GM12878 (cell line): ENCODE results near the gene PPM1G. TPM values are rescaled to one million over a fixed set of nuclear protein-coding genes. Genes with fewer than 3 reads are reported as not detected.
A peak's percentile ranks its signal among the peaks of the same experiment; 100 is the strongest.

Experiments used
- BACH1 ChIP-seq: fragments of 450-650 bp; IDR thresholded peaks from 2 replicates; pipeline ENCODE4 v1.6.1; 2017; ENCODE audit warnings: mild to moderate bottlenecking, borderline replicate concordance
- CHD2 ChIP-seq: IDR thresholded peaks from 2 replicates; pipeline ENCODE4 v1.6.1; 2011; ENCODE audit warnings: low read depth, low read length, improper control_type of control experiment, borderline replicate concordance
- EGR1 ChIP-seq, 2 experiments: IDR thresholded peaks; 1 replicate in 1 of 2; 2 replicates in 1 of 2; pipeline ENCODE4 v1.6.1; 2011 to 2012; ENCODE audit warnings: low read depth in 2 of 2, low read length in 2 of 2, borderline replicate concordance in 1 of 2, mild to moderate bottlenecking in 1 of 2, moderate library complexity in 1 of 2
- HDGF ChIP-seq: fragments of 450-650 bp; IDR thresholded peaks from 2 replicates; pipeline ENCODE4 v1.6.1; 2016; ENCODE audit warnings: antibody characterized with exemption
- MYC ChIP-seq: IDR thresholded peaks from 2 replicates; pipeline ENCODE4 v1.6.1; 2011; ENCODE audit warnings: mild to moderate bottlenecking, low read length, moderate library complexity, inconsistent platforms; ENCODE audit not compliant: insufficient read depth, insufficient replicate concordance, insufficient read length, severe bottlenecking
- POU2F2 ChIP-seq: IDR thresholded peaks from 3 replicates; pipeline ENCODE4 v1.6.1; 2011; ENCODE audit warnings: low read depth, mild to moderate bottlenecking, low read length, borderline replicate concordance
- SRF ChIP-seq, 2 experiments: IDR thresholded peaks; 2 replicates each; pipeline ENCODE4 v1.6.1; 2011; ENCODE audit warnings: low read depth in 2 of 2, low read length in 2 of 2, mild to moderate bottlenecking in 1 of 2, moderate library complexity in 1 of 2
- SUZ12 ChIP-seq: fragments of 200-600 bp; sonication (generic); IDR thresholded peaks from one replicate; pipeline ENCODE4 v1.6.1; 2018; ENCODE audit warnings: antibody characterized with exemption, mild to moderate bottlenecking; ENCODE audit not compliant: unreplicated experiment
- TARDBP ChIP-seq: IDR thresholded peaks from 2 replicates; pipeline ENCODE4 v1.6.1; 2016; ENCODE audit warnings: borderline replicate concordance
- TCF12 ChIP-seq: IDR thresholded peaks from 2 replicates; pipeline ENCODE4 v1.6.1; 2011; ENCODE audit warnings: low read depth, mild to moderate bottlenecking, low read length
- ZBTB11 ChIP-seq: fragments of 450-650 bp; formaldehyde crosslinking; IDR thresholded peaks from 2 replicates; pipeline ENCODE4 v1.5.0; 2022; ENCODE audit warnings: mild to moderate bottlenecking, missing genetic modification characterization
- ZBTB4 ChIP-seq: fragments of 450-650 bp; formaldehyde crosslinking; IDR thresholded peaks from 2 replicates; pipeline ENCODE4 v1.4.0; 2022; ENCODE audit warnings: mild to moderate bottlenecking, moderate library complexity
- ZSCAN29 ChIP-seq: fragments of 450-650 bp; IDR thresholded peaks from 2 replicates; pipeline ENCODE4 v1.6.1; 2017; ENCODE audit warnings: mild to moderate bottlenecking, moderate library complexity
- polyA plus RNA-seq, 11 experiments: library from polyadenylated mRNA; depleted of rRNA in 4 of 11; unstranded in 6 of 11; stranded (reverse) in 5 of 11; fragments of >200 nt; fragmentation: Nextera tagmentation in 4 of 11; fragmentation: Illumina TruSeq in 1 of 11; extraction: Ambion mirVana in 4 of 11; extraction: Trizol in 1 of 11; gene quantifications; 1 replicate in 1 of 11; 2 replicates in 10 of 11; pipeline versions ENCODE4 v1.2.1 to v1.2.3, GENCODE V29; 2011 to 2016; ENCODE audit warnings: inconsistent platforms in 2 of 11, missing spikeins in 2 of 11, low read depth in 1 of 11
- total RNA-seq, 4 experiments: library from RNA; depleted of rRNA in 3 of 4; stranded (reverse); fragments of >200 nt in 3 of 4; fragmentation: Illumina TruSeq in 1 of 4; extraction: Trizol in 1 of 4; gene quantifications; 2 replicates each; pipeline versions ENCODE4 v1.2.1 to v1.2.3, GENCODE V29; 2013 to 2021
- TF ChIP-seq, protein P1 (sequence below): IDR thresholded peaks from 2 replicates; pipeline ENCODE4 v1.6.1; 2012; ENCODE audit warnings: improper control_type of control experiment, low read depth, low read length; ENCODE audit not compliant: insufficient replicate concordance

PPM1G gene
- total and polyA plus RNA-seq, 10 of the 15 experiments (the other 5 are each of a cell fraction or from before 2014, with no cell fraction given): 68.8 to 171 (median 121) TPM

GRCh38 chr2:27370026-27370815 is 39.2 kb downstream of the PPM1G start, which contains the start of the genes EIF2B4 and SNX17 (continued):
- peak; percentile 62; the same call in 1 of the 3 replicates for TF ChIP-seq POU2F2
- peak; percentile 95 for TF ChIP-seq TARDBP
- TF ChIP-seq, protein P1, sequence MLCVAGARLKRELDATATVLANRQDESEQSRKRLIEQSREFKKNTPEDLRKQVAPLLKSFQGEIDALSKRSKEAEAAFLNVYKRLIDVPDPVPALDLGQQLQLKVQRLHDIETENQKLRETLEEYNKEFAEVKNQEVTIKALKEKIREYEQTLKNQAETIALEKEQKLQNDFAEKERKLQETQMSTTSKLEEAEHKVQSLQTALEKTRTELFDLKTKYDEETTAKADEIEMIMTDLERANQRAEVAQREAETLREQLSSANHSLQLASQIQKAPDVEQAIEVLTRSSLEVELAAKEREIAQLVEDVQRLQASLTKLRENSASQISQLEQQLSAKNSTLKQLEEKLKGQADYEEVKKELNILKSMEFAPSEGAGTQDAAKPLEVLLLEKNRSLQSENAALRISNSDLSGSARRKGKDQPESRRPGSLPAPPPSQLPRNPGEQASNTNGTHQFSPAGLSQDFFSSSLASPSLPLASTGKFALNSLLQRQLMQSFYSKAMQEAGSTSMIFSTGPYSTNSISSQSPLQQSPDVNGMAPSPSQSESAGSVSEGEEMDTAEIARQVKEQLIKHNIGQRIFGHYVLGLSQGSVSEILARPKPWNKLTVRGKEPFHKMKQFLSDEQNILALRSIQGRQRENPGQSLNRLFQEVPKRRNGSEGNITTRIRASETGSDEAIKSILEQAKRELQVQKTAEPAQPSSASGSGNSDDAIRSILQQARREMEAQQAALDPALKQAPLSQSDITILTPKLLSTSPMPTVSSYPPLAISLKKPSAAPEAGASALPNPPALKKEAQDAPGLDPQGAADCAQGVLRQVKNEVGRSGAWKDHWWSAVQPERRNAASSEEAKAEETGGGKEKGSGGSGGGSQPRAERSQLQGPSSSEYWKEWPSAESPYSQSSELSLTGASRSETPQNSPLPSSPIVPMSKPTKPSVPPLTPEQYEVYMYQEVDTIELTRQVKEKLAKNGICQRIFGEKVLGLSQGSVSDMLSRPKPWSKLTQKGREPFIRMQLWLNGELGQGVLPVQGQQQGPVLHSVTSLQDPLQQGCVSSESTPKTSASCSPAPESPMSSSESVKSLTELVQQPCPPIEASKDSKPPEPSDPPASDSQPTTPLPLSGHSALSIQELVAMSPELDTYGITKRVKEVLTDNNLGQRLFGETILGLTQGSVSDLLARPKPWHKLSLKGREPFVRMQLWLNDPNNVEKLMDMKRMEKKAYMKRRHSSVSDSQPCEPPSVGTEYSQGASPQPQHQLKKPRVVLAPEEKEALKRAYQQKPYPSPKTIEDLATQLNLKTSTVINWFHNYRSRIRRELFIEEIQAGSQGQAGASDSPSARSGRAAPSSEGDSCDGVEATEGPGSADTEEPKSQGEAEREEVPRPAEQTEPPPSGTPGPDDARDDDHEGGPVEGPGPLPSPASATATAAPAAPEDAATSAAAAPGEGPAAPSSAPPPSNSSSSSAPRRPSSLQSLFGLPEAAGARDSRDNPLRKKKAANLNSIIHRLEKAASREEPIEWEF: no peak
- TF ChIP-seq HDGF: peak; percentile 74; the same call in 1 of the 2 replicates
- TF ChIP-seq CHD2: peak; percentile 84
- no peak for TF ChIP-seq MYC
- TF ChIP-seq ZBTB11 (CRISPR knock-in tag): no peak
- TF ChIP-seq BACH1: peak; percentile 93
- peak in 1 of 2 experiments; percentile 53; a peak in 1 of 4 replicates for TF ChIP-seq SRF (IDR thresholded peaks at IDR 0.05; ENCODE audit: low read depth in 2 of 2, low read length in 2 of 2)
- peak; percentile 88 for TF ChIP-seq ZSCAN29
- TF ChIP-seq SUZ12: no peak
- TF ChIP-seq TCF12: peak; percentile 97
- TF ChIP-seq ZBTB4 (CRISPR knock-in tag): no peak
- peak; percentile 34 to 61; a peak in 2 of 3 replicates for TF ChIP-seq EGR1 (IDR thresholded peaks at IDR 0.05; ENCODE audit: borderline replicate concordance in 1 of 2, low read depth in 2 of 2, low read length in 2 of 2)
